ENCODE data around the gene ANO7.

ANO7 gene

GRCh38 chr2:241207151-241207550 is 18.7 kb downstream of the ANO7 start:
- no peak for TF ChIP-seq CTCF (IDR thresholded peaks at IDR 0.05)

- TF ChIP-seq CTCF (IDR thresholded peaks at IDR 0.05), result no peak
Observed at GRCh38 chr2:241207641-241208040, 19.2 kb downstream of the ANO7 start.

GRCh38 chr2:241208058-241208457 is 19.6 kb downstream of the ANO7 start:
- no peak for TF ChIP-seq CTCF (IDR thresholded peaks at IDR 0.05)

GRCh38 chr2:241209271-241209670 is 20.8 kb downstream of the ANO7 start:
- TF ChIP-seq CTCF (IDR thresholded peaks at IDR 0.05), result no peak

- TF ChIP-seq CTCF (IDR thresholded peaks at IDR 0.05), result no peak
Observed at GRCh38 chr2:241211276-241211675, 22.8 kb downstream of the ANO7 start.

- TF ChIP-seq CTCF (IDR thresholded peaks at IDR 0.05), result no peak
Observed at GRCh38 chr2:241213041-241213440, 24.6 kb downstream of the ANO7 start.

GRCh38 chr2:241213567-241213966 is 25.1 kb downstream of the ANO7 start:
- no peak for TF ChIP-seq CTCF (IDR thresholded peaks at IDR 0.05)

GRCh38 chr2:241214209-241214608 is 25.7 kb downstream of the ANO7 start:
- no peak for TF ChIP-seq CTCF (IDR thresholded peaks at IDR 0.05)

All from LNCAP (cell line).